H9 (cell line): ENCODE measurements around the gene MAP2K7. TPM values are rescaled to one million over a fixed set of nuclear protein-coding genes. Genes with fewer than 3 reads are reported as not detected.

Source experiments
- DNase-seq: peaks from one replicate; pipeline ENCODE4 v3.0.0-alpha.2; 2017
- H2AFZ ChIP-seq: one replicate; pipeline ENCODE4 v1.6.1; 2013; ENCODE audit warnings: mild to moderate bottlenecking, low read length, control low read depth, moderate library complexity
- H2AK5ac ChIP-seq: 2 replicates; pipeline ENCODE4 v1.6.1; 2013; ENCODE audit warnings: low read length, control low read depth, mixed read lengths; ENCODE audit not compliant: insufficient read length
- H2BK120ac ChIP-seq: one replicate; pipeline ENCODE4 v1.6.1; 2013; ENCODE audit warnings: low read depth, mild to moderate bottlenecking, low read length, control low read depth, inconsistent platforms; ENCODE audit not compliant: poor library complexity, severe bottlenecking
- H2BK12ac ChIP-seq: 2 replicates; pipeline ENCODE4 v1.6.1; 2013; ENCODE audit warnings: low read length, control low read depth, mixed read lengths, low read depth; ENCODE audit not compliant: insufficient read length
- H2BK15ac ChIP-seq: 2 replicates; pipeline ENCODE4 v1.6.1; 2013; ENCODE audit warnings: low read depth, low read length, control low read depth
- H2BK20ac ChIP-seq: one replicate; pipeline ENCODE4 v1.6.1; 2013; ENCODE audit warnings: low read depth, mild to moderate bottlenecking, low read length, control low read depth, inconsistent platforms; ENCODE audit not compliant: poor library complexity, severe bottlenecking
- H2BK5ac ChIP-seq: 2 replicates; pipeline ENCODE4 v1.6.1; 2013; ENCODE audit warnings: low read length, control low read depth, mixed read lengths; ENCODE audit not compliant: insufficient read length
- H3K14ac ChIP-seq: 2 replicates; pipeline ENCODE4 v1.6.1; 2013; ENCODE audit warnings: low read length, control low read depth; ENCODE audit not compliant: insufficient read depth
- H3K18ac ChIP-seq: 2 replicates; pipeline ENCODE4 v1.6.1; 2013; ENCODE audit warnings: low read depth, mild to moderate bottlenecking, mixed read lengths, low read length, control low read depth; ENCODE audit not compliant: insufficient read length
- H3K23ac ChIP-seq: 2 replicates; pipeline ENCODE4 v1.6.1; 2013; ENCODE audit warnings: low read length, control low read depth, mixed read lengths, low read depth; ENCODE audit not compliant: insufficient read length
- H3K23me2 ChIP-seq: 2 replicates; pipeline ENCODE4 v1.6.1; 2013; ENCODE audit warnings: low read depth, mild to moderate bottlenecking, mixed read lengths, low read length, control low read depth; ENCODE audit not compliant: insufficient read length, poor library complexity, severe bottlenecking
- H3K27ac ChIP-seq: 2 replicates; pipeline ENCODE4 v1.5.1; 2013; ENCODE audit warnings: low read length, control low read depth, mixed read lengths, low read depth; ENCODE audit not compliant: insufficient read length
- H3K27me3 ChIP-seq: 2 replicates; pipeline ENCODE4 v1.6.1; 2013; ENCODE audit warnings: low read length, control low read depth, inconsistent platforms; ENCODE audit not compliant: insufficient read depth
- H3K4ac ChIP-seq: 2 replicates; pipeline ENCODE4 v1.6.1; 2013; ENCODE audit warnings: low read depth, mild to moderate bottlenecking, control low read depth, inconsistent platforms, low read length, moderate library complexity
- H3K4me1 ChIP-seq: 2 replicates; pipeline ENCODE4 v1.6.1; 2013; ENCODE audit warnings: low read length, control low read depth, inconsistent platforms; ENCODE audit not compliant: insufficient read depth
- H3K4me2 ChIP-seq: 2 replicates; pipeline ENCODE4 v1.6.1; 2013; ENCODE audit warnings: low read length, control low read depth, mixed read lengths; ENCODE audit not compliant: insufficient read length, insufficient read depth
- H3K56ac ChIP-seq: 2 replicates; pipeline ENCODE4 v1.6.1; 2013; ENCODE audit warnings: low read depth, mild to moderate bottlenecking, mixed read lengths, low read length, control low read depth; ENCODE audit not compliant: insufficient read length
- H3K79me1 ChIP-seq: 2 replicates; pipeline ENCODE4 v1.6.1; 2013; ENCODE audit warnings: low read depth, mild to moderate bottlenecking, moderate library complexity, low read length, control low read depth, inconsistent platforms; ENCODE audit not compliant: insufficient read depth, poor library complexity, severe bottlenecking
- H3K79me2 ChIP-seq: 2 replicates; pipeline ENCODE4 v1.6.1; 2013; ENCODE audit warnings: low read length, control low read depth, inconsistent platforms; ENCODE audit not compliant: insufficient read depth
- H3K9ac ChIP-seq: 2 replicates; pipeline ENCODE4 v1.6.1; 2013; ENCODE audit warnings: low read length, control low read depth, mixed read lengths; ENCODE audit not compliant: insufficient read length; ENCODE audit errors: extremely low read depth
- H3K9me3 ChIP-seq: one replicate; pipeline ENCODE4 v1.6.1; 2013; ENCODE audit warnings: low read depth, low read length, inconsistent platforms; ENCODE audit not compliant: control insufficient read depth
- H3T11ph ChIP-seq: one replicate; pipeline ENCODE4 v1.6.1; 2013; ENCODE audit warnings: mild to moderate bottlenecking, low read length, control low read depth, inconsistent platforms
- H4K20me1 ChIP-seq: one replicate; pipeline ENCODE4 v1.6.1; 2013; ENCODE audit not compliant: control insufficient read depth, insufficient read length, insufficient read depth
- H4K5ac ChIP-seq: 2 replicates; pipeline ENCODE4 v1.6.1; 2013; ENCODE audit warnings: low read depth, mild to moderate bottlenecking, mixed read lengths, low read length, control low read depth; ENCODE audit not compliant: insufficient read length
- H4K8ac ChIP-seq: replicated peaks from 2 replicates; pipeline ENCODE4 v1.6.1; 2013; ENCODE audit warnings: low read length, control low read depth, mixed read lengths, low read depth; ENCODE audit not compliant: insufficient read length
- H4K91ac ChIP-seq: 2 replicates; pipeline ENCODE4 v1.6.1; 2013; ENCODE audit warnings: low read depth, mild to moderate bottlenecking, moderate library complexity, mixed read lengths, low read length, control low read depth; ENCODE audit not compliant: insufficient read length
- H3K27ac Mint-ChIP-seq, 3 experiments: 2 replicates in 2 of 3; 3 replicates in 1 of 3; pipeline ENCODE4 v1.8.0; 2020 to 2021; ENCODE audit warnings: mixed read lengths in 3 of 3, mild to moderate bottlenecking in 1 of 3, moderate library complexity in 1 of 3
- H3K27me3 Mint-ChIP-seq: 2 replicates; pipeline ENCODE4 v1.8.0; 2021; ENCODE audit warnings: low read depth, mild to moderate bottlenecking, moderate library complexity, mixed read lengths
- H3K36me3 Mint-ChIP-seq, 3 experiments: 2 replicates in 2 of 3; 3 replicates in 1 of 3; pipeline ENCODE4 v1.8.0; 2020 to 2021; ENCODE audit warnings: low read depth in 3 of 3, mixed read lengths in 3 of 3; ENCODE audit not compliant: insufficient read depth in 1 of 3
- H3K4me1 Mint-ChIP-seq, 2 experiments: 2 replicates each; pipeline ENCODE4 v1.8.0; 2020; ENCODE audit warnings: mixed read lengths in 2 of 2
- H3K4me3 Mint-ChIP-seq, 2 experiments: 2 replicates in 1 of 2; 3 replicates in 1 of 2; pipeline ENCODE4 v1.8.0; 2020 to 2021; ENCODE audit warnings: mild to moderate bottlenecking in 2 of 2, mixed read lengths in 2 of 2, moderate library complexity in 1 of 2
- H3K9me3 Mint-ChIP-seq, 2 experiments: 2 replicates in 1 of 2; 3 replicates in 1 of 2; pipeline ENCODE4 v1.8.0; 2020; ENCODE audit warnings: mild to moderate bottlenecking in 2 of 2, mixed read lengths in 2 of 2, moderate library complexity in 1 of 2
- CTCF ChIP-seq: fragments of 200-600 bp; sonication (generic); conservative IDR thresholded peaks from 3 replicates; pipeline ENCODE4 v1.8.0; 2021; ENCODE audit warnings: antibody characterized with exemption, mild to moderate bottlenecking
- WGBS: extraction: QIAGEN DNeasy Blood & Tissue Kit; methylation state at CpG from one replicate; pipeline ENCODE4 v1.1.7; 2013; ENCODE audit warnings: missing lambda C conversion rate, low lambda C conversion rate, mixed read lengths; ENCODE audit not compliant: insufficient read length; ENCODE audit errors: extremely low coverage; 5-methylcytosine and 5-hydroxymethylcytosine counted together
- total RNA-seq: library from RNA; stranded (reverse); gene quantifications from 2 replicates; pipeline ENCODE4 v1.2.1, GENCODE V29; 2021

MAP2K7 gene
- total RNA-seq, 1 experiment from 2014 or later = 48.1 TPM

- Mint-ChIP-seq H3K36me3 (peaks cover 18 to 37% (median 36%) of the 10 kb centered on the region in 3 experiments), H3K4me1 (peaks cover 11 to 13% of the 10 kb centered on the region in 2 experiments), H3K27me3 (peaks cover 6% of the 10 kb centered on the region), H3K9me3 (no peaks in the 10 kb centered on the region; a peak in 3 of 5 replicates), H3K4me3 (peak overlapping the region in 1 of 2 experiments; percentile 46; a peak in 2 of 5 replicates), H3K27ac (no peak overlapping the region)
- no peak overlapping the region for H2AFZ ChIP-seq
- peaks cover 11% of the 10 kb centered on the region for H3K23me2 ChIP-seq
- H2BK12ac ChIP-seq = no peak overlapping the region
- H2BK20ac ChIP-seq = no peak overlapping the region
- H3K79me2 ChIP-seq = peaks cover 6% of the 10 kb centered on the region; the same call in 1 of the 2 replicates
- no CpG with 5 or more reads among the region's 14 CpGs for WGBS
- no peak overlapping the region for H3K14ac ChIP-seq
- no peak overlapping the region for H2BK15ac ChIP-seq
- H4K5ac ChIP-seq = no peak overlapping the region
- no peaks in the 10 kb centered on the region for H3K27me3 ChIP-seq
- H3T11ph ChIP-seq = no peak overlapping the region
- H3K4me1 ChIP-seq = 0 out of 2 replicates have a peak, but pooled peaks cover 4% of the 10 kb centered on the region
- H2BK5ac ChIP-seq = no peak overlapping the region
- no peak overlapping the region for H2BK120ac ChIP-seq
- no peak overlapping the region for H3K9ac ChIP-seq
- no peak overlapping the region for H3K56ac ChIP-seq
- no peak overlapping the region for H3K23ac ChIP-seq
- DNase-seq = no peak
- no peak overlapping the region for H4K91ac ChIP-seq
- no peak overlapping the region for H2AK5ac ChIP-seq
- no peaks in the 10 kb centered on the region for H3K79me1 ChIP-seq
- no peak overlapping the region for H3K27ac ChIP-seq
- no peak overlapping the region for H3K18ac ChIP-seq
- no peaks in the 10 kb centered on the region for H3K9me3 ChIP-seq
- no peak overlapping the region for H4K8ac ChIP-seq
- no peak overlapping the region for H3K4ac ChIP-seq
- TF ChIP-seq CTCF = no peak
- no peaks in the 10 kb centered on the region for H4K20me1 ChIP-seq
- no peak overlapping the region for H3K4me2 ChIP-seq
These were observed 4.5 kb downstream of the MAP2K7 start for GRCh38 chr19:7908078-7908699.
